ENCODE results near the gene UNC13A. TPM values are rescaled to one million over a fixed set of nuclear protein-coding genes. Genes with fewer than 3 reads are reported as not detected.

The UNC13A gene
- total and polyA plus RNA-seq, 2 donors (not counting 1 experiment from before 2014, with no cell fraction given), result under 0.01 to 0.28 TPM

GRCh38 chr19:17632577-17632976 lies 55.6 kb downstream of the UNC13A start:
- H3K9me3 ChIP-seq (ENCODE audit: control insufficient read depth, insufficient read depth, low read depth, low read length), result no peaks in the 10 kb centered on the region

DNA sequence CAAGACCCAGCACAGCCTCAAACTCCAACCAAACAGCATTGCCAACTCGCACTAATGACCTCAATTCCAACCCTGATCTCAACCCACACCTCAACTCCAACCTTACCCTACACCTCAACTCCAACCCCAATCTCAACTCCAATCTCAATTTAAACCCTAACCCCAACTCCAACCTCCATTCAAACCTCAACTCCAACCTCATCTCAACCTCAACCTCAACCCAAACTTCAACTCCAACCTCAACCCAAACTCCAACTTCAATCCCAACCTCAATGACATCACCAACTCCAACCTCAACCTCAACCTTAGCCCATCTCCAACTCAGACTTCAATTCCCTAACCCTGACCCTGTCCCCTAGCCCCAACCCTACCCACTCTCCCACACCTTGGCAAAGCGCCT lies 58.4 kb downstream of the UNC13A start:
- H3K79me2 ChIP-seq (ENCODE audit: control insufficient read depth, insufficient read depth, low read length), result no peaks in the 10 kb centered on the region

More at GRCh38 chr19:17632577-17632976, 55.6 kb downstream of the UNC13A start:
- no peaks in the 10 kb centered on the region for H3K4me1 ChIP-seq (ENCODE audit: control insufficient read depth, extremely low read depth, insufficient read depth, low read length)
- no peak for TF ChIP-seq EZH2 (IDR thresholded peaks at IDR 0.05; ENCODE audit: low read length, missing control alignments)
- TF ChIP-seq, protein P1, sequence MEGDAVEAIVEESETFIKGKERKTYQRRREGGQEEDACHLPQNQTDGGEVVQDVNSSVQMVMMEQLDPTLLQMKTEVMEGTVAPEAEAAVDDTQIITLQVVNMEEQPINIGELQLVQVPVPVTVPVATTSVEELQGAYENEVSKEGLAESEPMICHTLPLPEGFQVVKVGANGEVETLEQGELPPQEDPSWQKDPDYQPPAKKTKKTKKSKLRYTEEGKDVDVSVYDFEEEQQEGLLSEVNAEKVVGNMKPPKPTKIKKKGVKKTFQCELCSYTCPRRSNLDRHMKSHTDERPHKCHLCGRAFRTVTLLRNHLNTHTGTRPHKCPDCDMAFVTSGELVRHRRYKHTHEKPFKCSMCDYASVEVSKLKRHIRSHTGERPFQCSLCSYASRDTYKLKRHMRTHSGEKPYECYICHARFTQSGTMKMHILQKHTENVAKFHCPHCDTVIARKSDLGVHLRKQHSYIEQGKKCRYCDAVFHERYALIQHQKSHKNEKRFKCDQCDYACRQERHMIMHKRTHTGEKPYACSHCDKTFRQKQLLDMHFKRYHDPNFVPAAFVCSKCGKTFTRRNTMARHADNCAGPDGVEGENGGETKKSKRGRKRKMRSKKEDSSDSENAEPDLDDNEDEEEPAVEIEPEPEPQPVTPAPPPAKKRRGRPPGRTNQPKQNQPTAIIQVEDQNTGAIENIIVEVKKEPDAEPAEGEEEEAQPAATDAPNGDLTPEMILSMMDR (conservative IDR thresholded peaks at IDR 0.05 in 1 of 2, IDR thresholded peaks at IDR 0.05 in 1 of 2; ENCODE audit: low read depth in 1 of 2, low read length in 2 of 2), result no peak
- H4K20me1 ChIP-seq (ENCODE audit: control insufficient read depth, extremely low read depth, insufficient read depth, low read length), result no peaks in the 10 kb centered on the region
- H3K4me3 ChIP-seq (replicated peaks in 1 of 4; ENCODE audit: control extremely low read depth in 1 of 4, insufficient read depth in 1 of 4, low read depth in 3 of 4, low read length in 4 of 4), result no peak overlapping the region
- no peak overlapping the region for H2AFZ ChIP-seq (ENCODE audit: low read length)
- H3K36me3 ChIP-seq (ENCODE audit: control insufficient read depth, insufficient read depth, low read length), result no peaks in the 10 kb centered on the region
- H3K9ac ChIP-seq (ENCODE audit: insufficient read depth, low read length), result no peak overlapping the region
- no peak overlapping the region for H3K4me2 ChIP-seq (ENCODE audit: extremely low read depth, insufficient read depth, low read length)
- no peak overlapping the region for H3K27ac ChIP-seq (ENCODE audit: insufficient read depth, low read length)
- H3K27me3 ChIP-seq (ENCODE audit: control insufficient read depth, insufficient read depth, low read length), result no peaks in the 10 kb centered on the region
- DNase-seq (ENCODE audit: low read depth in 2 of 2), result no peak
- no peaks in the 10 kb centered on the region for H3K79me2 ChIP-seq (ENCODE audit: control insufficient read depth, insufficient read depth, low read length)

GRCh38 chr19:17627921-17628320 lies 60.2 kb downstream of the UNC13A start:
- Histone ChIP-seq H3K9ac (ENCODE audit: insufficient read depth, low read length) (no peak overlapping the region), H4K20me1 (ENCODE audit: control insufficient read depth, extremely low read depth, insufficient read depth, low read length) (no peaks in the 10 kb centered on the region), H3K9me3 (ENCODE audit: control insufficient read depth, insufficient read depth, low read depth, low read length) (no peaks in the 10 kb centered on the region), H3K36me3 (ENCODE audit: control insufficient read depth, insufficient read depth, low read length) (no peaks in the 10 kb centered on the region), H2AFZ (ENCODE audit: low read length) (no peak overlapping the region), H3K27me3 (ENCODE audit: control insufficient read depth, insufficient read depth, low read length) (no peaks in the 10 kb centered on the region), H3K79me2 (ENCODE audit: control insufficient read depth, insufficient read depth, low read length) (no peaks in the 10 kb centered on the region), H3K4me3 (replicated peaks in 1 of 4; ENCODE audit: control extremely low read depth in 1 of 4, insufficient read depth in 1 of 4, low read depth in 3 of 4, low read length in 4 of 4) (no peak overlapping the region), H3K27ac (ENCODE audit: insufficient read depth, low read length) (no peak overlapping the region), H3K4me2 (ENCODE audit: extremely low read depth, insufficient read depth, low read length) (no peak overlapping the region), H3K4me1 (ENCODE audit: control insufficient read depth, extremely low read depth, insufficient read depth, low read length) (no peaks in the 10 kb centered on the region)
- TF ChIP-seq, protein P1 (conservative IDR thresholded peaks at IDR 0.05 in 1 of 2, IDR thresholded peaks at IDR 0.05 in 1 of 2; ENCODE audit: low read depth in 1 of 2, low read length in 2 of 2), result no peak
- no peak for TF ChIP-seq EZH2 (IDR thresholded peaks at IDR 0.05; ENCODE audit: low read length, missing control alignments)
- no peak for DNase-seq (ENCODE audit: low read depth in 2 of 2)

More for the DNA sequence above, 58.4 kb downstream of the UNC13A start:
- TF ChIP-seq, protein P1 (conservative IDR thresholded peaks at IDR 0.05 in 1 of 2, IDR thresholded peaks at IDR 0.05 in 1 of 2; ENCODE audit: low read depth in 1 of 2, low read length in 2 of 2), result no peak
- no peak for TF ChIP-seq EZH2 (IDR thresholded peaks at IDR 0.05; ENCODE audit: low read length, missing control alignments)
- no peak overlapping the region for H3K9ac ChIP-seq (ENCODE audit: insufficient read depth, low read length)
- no peak overlapping the region for H2AFZ ChIP-seq (ENCODE audit: low read length)
- H3K27me3 ChIP-seq (ENCODE audit: control insufficient read depth, insufficient read depth, low read length), result no peaks in the 10 kb centered on the region
- H3K4me1 ChIP-seq (ENCODE audit: control insufficient read depth, extremely low read depth, insufficient read depth, low read length), result no peaks in the 10 kb centered on the region
- no peaks in the 10 kb centered on the region for H3K9me3 ChIP-seq (ENCODE audit: control insufficient read depth, insufficient read depth, low read depth, low read length)
- H4K20me1 ChIP-seq (ENCODE audit: control insufficient read depth, extremely low read depth, insufficient read depth, low read length), result no peaks in the 10 kb centered on the region
- no peak for DNase-seq (ENCODE audit: low read depth in 2 of 2)
- H3K4me2 ChIP-seq (ENCODE audit: extremely low read depth, insufficient read depth, low read length), result no peak overlapping the region
- H3K4me3 ChIP-seq (replicated peaks in 1 of 4; ENCODE audit: control extremely low read depth in 1 of 4, insufficient read depth in 1 of 4, low read depth in 3 of 4, low read length in 4 of 4), result no peak overlapping the region
- H3K36me3 ChIP-seq (ENCODE audit: control insufficient read depth, insufficient read depth, low read length), result no peaks in the 10 kb centered on the region
- H3K27ac ChIP-seq (ENCODE audit: insufficient read depth, low read length), result no peak overlapping the region

Data from fibroblast of lung (primary cell).